ENCODE data around the gene C6orf52.
"Not testable (repeated sequence)": the region's sequence is repeated elsewhere in the genome, so short reads cannot be mapped to it uniquely, and the experiment has no call there.

C6orf52 gene

GRCh38 chr6:10694302-10695085 lies at the start of gene C6orf52, which contains the start of gene PAK1IP1:
TSS of gene C6orf52 (minus strand) at chr6:10694616. CDS start at chr6:10687550, 7,066 bp downstream.
TSS of gene PAK1IP1 (plus strand) at chr6:10694972. CDS start at chr6:10694986, 14 bp downstream.
- DNase-seq (ENCODE audit: low read depth): peak; percentile 86

- DNase-seq (ENCODE audit: low read depth): no peak
These were observed 49.1 kb upstream of the C6orf52 start for GRCh38 chr6:10743515-10743914.

- DNase-seq (ENCODE audit: low read depth): no peak
These were observed 47.8 kb upstream of the C6orf52 start for GRCh38 chr6:10742251-10742650.

- DNase-seq (ENCODE audit: low read depth): not testable (repeated sequence)
These were observed 47.2 kb upstream of the C6orf52 start for GRCh38 chr6:10741643-10742042.

GRCh38 chr6:10740061-10740460 lies 45.6 kb upstream of the C6orf52 start:
- DNase-seq (ENCODE audit: low read depth): no peak

GRCh38 chr6:10736731-10737130 lies 42.3 kb upstream of the C6orf52 start:
- no peak for DNase-seq (ENCODE audit: low read depth)

GRCh38 chr6:10733863-10734262 lies 39.4 kb upstream of the C6orf52 start:
- no peak for DNase-seq (ENCODE audit: low read depth)

- DNase-seq (ENCODE audit: low read depth): no peak
These were observed 38.8 kb upstream of the C6orf52 start for GRCh38 chr6:10733151-10733715.

- no peak for DNase-seq (ENCODE audit: low read depth)
These were observed 35.8 kb upstream of the C6orf52 start for GRCh38 chr6:10730254-10730653.

- no peak for DNase-seq (ENCODE audit: low read depth)
These were observed 31.3 kb upstream of the C6orf52 start for GRCh38 chr6:10725716-10726115.

GRCh38 chr6:10725044-10725443 lies 30.6 kb upstream of the C6orf52 start:
- DNase-seq (ENCODE audit: low read depth): no peak

GRCh38 chr6:10723567-10723881 lies 29.1 kb upstream of the C6orf52 start:
- DNase-seq (ENCODE audit: low read depth): no peak

- DNase-seq (ENCODE audit: low read depth): peak; percentile 74
These were observed 28.6 kb upstream of the C6orf52 start, which contains the start of gene TMEM14C for GRCh38 chr6:10722820-10723566. TSS of gene TMEM14C (plus strand) at chr6:10723070. CDS start at chr6:10724614, 1,544 bp downstream.

GRCh38 chr6:10722570-10722819 lies 28.1 kb upstream of the C6orf52 start:
- no peak for DNase-seq (ENCODE audit: low read depth)

- no peak for DNase-seq (ENCODE audit: low read depth)
These were observed 27.6 kb upstream of the C6orf52 start for GRCh38 chr6:10721850-10722569.

GRCh38 chr6:10720960-10721849 lies 26.8 kb upstream of the C6orf52 start:
- DNase-seq (ENCODE audit: low read depth): not testable (repeated sequence)

- peak; percentile 51 for DNase-seq (ENCODE audit: low read depth)
These were observed 26.0 kb upstream of the C6orf52 start for GRCh38 chr6:10720265-10720959.

- no peak for DNase-seq (ENCODE audit: low read depth)
These were observed 25.5 kb upstream of the C6orf52 start for GRCh38 chr6:10719964-10720264.

- DNase-seq (ENCODE audit: low read depth): no peak
These were observed 25.0 kb upstream of the C6orf52 start for GRCh38 chr6:10719296-10719963.

- no peak for DNase-seq (ENCODE audit: low read depth)
These were observed 19.5 kb upstream of the C6orf52 start for GRCh38 chr6:10713962-10714361.

GRCh38 chr6:10696655-10697054 lies 2.2 kb upstream of the C6orf52 start:
- no peak for DNase-seq (ENCODE audit: low read depth)
